HCT116 (cell line): Measurements from ENCODE around the gene ESRP2. TPM values are rescaled to one million over a fixed set of nuclear protein-coding genes. Genes with fewer than 3 reads are reported as not detected.

Experiments
- ATAC-seq: fragments of 200-7000 bp; cut with Tn5 transposase; 2 replicates; pipeline ENCODE4 v1.9.1; 2020; ENCODE audit warnings: mild to moderate bottlenecking, moderate library complexity
- BruUV-seq: library from RNA; stranded (reverse); fragments of 400-500 nt; replicated peaks from 2 replicates; lab custom pipeline; 2021; lab: Mats Ljungman, UMichigan
- CTCF ChIA-PET: fragments of 300-600 bp; sonication (Branson Sonifier 250); formaldehyde crosslinking; loops from one replicate; lab custom pipeline; 2021; ENCODE audit warnings: antibody characterized with exemption; lab: Charles Lee
- POLR2A ChIA-PET: fragments of 300-600, 350-600 bp; sonication (Branson Sonifier 250); formaldehyde crosslinking; loops from one replicate; lab custom pipeline; 2021; ENCODE audit warnings: antibody characterized with exemption; lab: Charles Lee
- RAD21 ChIA-PET, 2 experiments: fragments of 300-600 bp; sonication (Branson Sonifier 250); formaldehyde crosslinking; loops; one replicate each; lab custom pipeline; 2023; ENCODE audit warnings: low total read pairs in 2 of 2; ENCODE audit not compliant: uncharacterized antibody in 2 of 2, unreplicated experiment in 2 of 2, low non-redundant PET in 1 of 2; lab: Charles Lee
- DNase-seq: peaks from one replicate; pipeline ENCODE4 v3.0.0-alpha.2; 2010; ENCODE audit warnings: low read depth, low spot score
- H2AFZ ChIP-seq: fragments of 200-600 bp; shearing (Covaris generic), sonication (generic); 2 replicates; pipeline ENCODE4 v1.6.1; 2017; ENCODE audit warnings: low read depth, mixed run types, mixed read lengths, antibody characterized with exemption, low read length; ENCODE audit not compliant: poor library complexity, severe bottlenecking
- H3K27ac ChIP-seq: 2 replicates; pipeline ENCODE4 v1.5.1; 2012; ENCODE audit warnings: low read depth, low read length
- H3K27me3 ChIP-seq: fragments of 200-600 bp; sonication (generic); 2 replicates; pipeline ENCODE4 v1.6.1; 2016; ENCODE audit warnings: mixed run types, low read length, mixed read lengths; ENCODE audit not compliant: insufficient read depth
- H3K36me3 ChIP-seq, 2 experiments: fragments of 200-500 bp in 1 of 2; fragments of 200-600 bp in 1 of 2; sonication (Bioruptor generic) in 1 of 2; sonication (generic) in 1 of 2; 2 replicates each; pipeline versions ENCODE4 v1.5.1 to v1.6.1; 2014 to 2016; ENCODE audit warnings: low read length in 2 of 2, inconsistent platforms in 1 of 2, mixed read lengths in 1 of 2, mixed run types in 1 of 2; ENCODE audit not compliant: insufficient read depth in 2 of 2, control insufficient read depth in 1 of 2
- H3K4me1 ChIP-seq, 2 experiments: fragments of 200-600 bp in 1 of 2; sonication (generic) in 1 of 2; 2 replicates each; pipeline versions ENCODE4 v1.5.1 to v1.6.1; 2012 to 2017; ENCODE audit warnings: low read length in 2 of 2, inconsistent platforms in 1 of 2, mild to moderate bottlenecking in 1 of 2, mixed read lengths in 1 of 2, mixed run types in 1 of 2, moderate library complexity in 1 of 2; ENCODE audit not compliant: insufficient read depth in 2 of 2, control insufficient read depth in 1 of 2
- H3K4me2 ChIP-seq: fragments of 200-600 bp; sonication (generic); 2 replicates; pipeline ENCODE4 v1.6.1; 2017; ENCODE audit warnings: mixed run types, low read length, mixed read lengths
- H3K4me3 ChIP-seq, 2 experiments: fragments of 200-600 bp in 1 of 2; sonication (generic) in 1 of 2; replicated peaks in 1 of 2; 2 replicates each; pipeline ENCODE4 v1.5.1; 2011 to 2016; ENCODE audit warnings: low read length in 2 of 2, control low read depth in 1 of 2, low read depth in 1 of 2, mild to moderate bottlenecking in 1 of 2, mixed read lengths in 1 of 2, mixed run types in 1 of 2
- H3K79me2 ChIP-seq: fragments of 200-600 bp; sonication (generic); 2 replicates; pipeline ENCODE4 v1.6.1; 2017; ENCODE audit warnings: mild to moderate bottlenecking, mixed run types, low read length, moderate library complexity, mixed read lengths; ENCODE audit not compliant: insufficient read depth
- H3K9ac ChIP-seq: fragments of 200-600 bp; sonication (generic); 2 replicates; pipeline ENCODE4 v1.6.1; 2016; ENCODE audit warnings: low read length, mixed read lengths
- H3K9me2 ChIP-seq: fragments of 200-600 bp; sonication (generic), shearing (Covaris generic); 2 replicates; pipeline ENCODE4 v1.6.1; 2017; ENCODE audit warnings: mixed run types, mild to moderate bottlenecking, moderate library complexity; ENCODE audit not compliant: insufficient read depth
- H3K9me3 ChIP-seq, 2 experiments: fragments of 200-500 bp in 1 of 2; fragments of 200-600 bp in 1 of 2; sonication (Bioruptor generic) in 1 of 2; sonication (generic) in 1 of 2; 2 replicates each; pipeline ENCODE4 v1.6.1; 2014 to 2017; ENCODE audit warnings: low read length in 2 of 2, mixed read lengths in 2 of 2, inconsistent platforms in 1 of 2, low read depth in 1 of 2, mild to moderate bottlenecking in 1 of 2, mixed run types in 1 of 2, moderate library complexity in 1 of 2; ENCODE audit not compliant: control insufficient read depth in 1 of 2, insufficient read depth in 1 of 2
- H4K20me1 ChIP-seq: fragments of 200-600 bp; sonication (generic), shearing (Covaris generic); 2 replicates; pipeline ENCODE4 v1.6.1; 2017; ENCODE audit warnings: mixed run types, mild to moderate bottlenecking, moderate library complexity; ENCODE audit not compliant: insufficient read depth
- CBX3 ChIP-seq: IDR thresholded peaks from 2 replicates; pipeline ENCODE4 v1.6.1; 2012; ENCODE audit warnings: low read depth
- EGR1 ChIP-seq: IDR thresholded peaks from 2 replicates; pipeline ENCODE4 v1.6.1; 2012; ENCODE audit warnings: low read depth
- RAD21 ChIP-seq: IDR thresholded peaks from 2 replicates; pipeline ENCODE4 v1.6.1; 2012; ENCODE audit warnings: low read depth, mild to moderate bottlenecking
- SIN3A ChIP-seq: IDR thresholded peaks from 2 replicates; pipeline ENCODE4 v1.6.1; 2012; ENCODE audit warnings: low read depth
- SP1 ChIP-seq: IDR thresholded peaks from 2 replicates; pipeline ENCODE4 v1.6.1; 2012; ENCODE audit warnings: low read depth
- SRF ChIP-seq: IDR thresholded peaks from 2 replicates; pipeline ENCODE4 v1.6.1; 2012; ENCODE audit warnings: low read depth
- TCF7L2 ChIP-seq: IDR thresholded peaks from 2 replicates; pipeline ENCODE4 v1.7.0; 2011; ENCODE audit warnings: borderline replicate concordance, inconsistent platforms; ENCODE audit not compliant: insufficient read depth, insufficient read length; ENCODE audit errors: extremely low read depth
- ZFX ChIP-seq: fragments of 450-650 bp; IDR thresholded peaks from 2 replicates; pipeline ENCODE4 v1.6.1; 2017
- ZNF274 ChIP-seq: fragments of 200-500 bp; sonication (Bioruptor generic); IDR thresholded peaks from 2 replicates; pipeline ENCODE4 v1.6.1; 2014; ENCODE audit warnings: mild to moderate bottlenecking, low read depth, low read length, inconsistent platforms
- intact Hi-C: fragments of 100-400 bp; cut with micrococcal nuclease; formaldehyde crosslinking; loops from 2 replicates; pipeline ENCODE4 v1.10.0; 2022
- total RNA-seq: library from RNA; stranded (reverse); gene quantifications from one replicate; pipeline ENCODE4 v1.2.1, GENCODE V29; 2021; ENCODE audit not compliant: unreplicated experiment
- TF ChIP-seq, protein P1 (sequence below): IDR thresholded peaks from 2 replicates; pipeline ENCODE4 v1.6.1; 2012
- TF ChIP-seq, protein P2 (sequence below): IDR thresholded peaks from 2 replicates; pipeline ENCODE4 v1.6.1; 2012; ENCODE audit warnings: low read depth
- TF ChIP-seq, protein P3 (sequence below): IDR thresholded peaks from 2 replicates; pipeline ENCODE4 v1.6.1; 2012
- TF ChIP-seq, protein P4 (sequence below): IDR thresholded peaks from 2 replicates; pipeline ENCODE4 v1.6.1; 2011; ENCODE audit warnings: mild to moderate bottlenecking, low read length, moderate library complexity; ENCODE audit not compliant: insufficient replicate concordance; ENCODE audit errors: extremely low read depth

Gene ESRP2
- total RNA-seq, 1 experiment from 2014 or later, result 42.5 TPM

DNA sequence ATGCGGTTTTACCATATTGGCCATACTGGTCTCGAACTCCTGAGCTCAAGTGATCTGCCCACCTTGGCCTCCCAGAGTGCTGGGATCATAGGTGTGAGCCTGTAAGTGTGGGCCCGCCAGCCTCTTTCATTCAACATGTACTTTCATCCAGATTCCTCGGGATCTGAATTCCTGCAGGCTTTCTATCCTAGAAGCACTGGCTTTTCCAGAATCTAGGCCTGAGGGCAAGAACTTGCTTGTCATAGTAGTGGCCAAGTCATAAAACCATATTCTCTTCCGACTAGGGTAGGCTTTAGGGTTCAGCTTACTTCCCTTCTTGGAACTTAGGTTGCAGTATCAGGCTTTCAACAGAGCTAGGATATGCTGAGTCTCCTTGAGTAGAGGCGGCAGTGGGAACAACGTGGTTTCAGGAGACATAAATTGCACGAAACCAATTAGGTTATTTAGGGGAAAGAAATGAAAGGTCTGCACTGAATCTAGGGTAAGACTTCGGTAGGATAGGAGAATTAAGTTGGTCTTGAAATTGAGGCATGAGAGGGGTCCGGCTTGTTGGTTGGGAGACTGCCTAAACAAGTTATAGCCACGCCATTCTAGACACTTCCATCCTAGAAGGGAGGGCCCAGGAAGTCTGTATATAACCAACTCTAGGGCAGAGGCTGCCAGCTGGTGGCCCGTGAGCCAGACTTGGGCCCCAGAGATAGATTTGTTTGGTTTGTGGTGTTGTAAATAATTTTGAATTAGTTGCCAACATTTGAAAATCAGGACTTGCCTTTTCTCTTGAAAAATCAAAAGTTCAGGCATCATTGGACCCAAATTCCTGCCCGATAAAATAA, 44.0 kb upstream of the ESRP2 start:
- Histone ChIP-seq H3K4me2 (no peak overlapping the region), H3K36me3 (peaks cover 0 to 13% of the 10 kb centered on the region in 2 experiments; a peak in 2 of 4 replicates), H3K9me2 (no peaks in the 10 kb centered on the region), H3K79me2 (peaks cover 54% of the 10 kb centered on the region), H3K9me3 (no peaks in the 10 kb centered on the region), H2AFZ (no peak overlapping the region), H3K4me3 (no peak overlapping the region), H3K4me1 (no peaks in the 10 kb centered on the region), H4K20me1 (no peaks in the 10 kb centered on the region), H3K27me3 (no peaks in the 10 kb centered on the region), H3K27ac (no peak overlapping the region), H3K9ac (no peak overlapping the region)
- POLR2A ChIA-PET, result no interaction called here
- DNase-seq (no peak), ATAC-seq (no peak)
- RAD21 ChIA-PET, result no interaction called here
- TF ChIP-seq RAD21, result no peak
- no peak for TF ChIP-seq SP1
- TF ChIP-seq, protein P1, sequence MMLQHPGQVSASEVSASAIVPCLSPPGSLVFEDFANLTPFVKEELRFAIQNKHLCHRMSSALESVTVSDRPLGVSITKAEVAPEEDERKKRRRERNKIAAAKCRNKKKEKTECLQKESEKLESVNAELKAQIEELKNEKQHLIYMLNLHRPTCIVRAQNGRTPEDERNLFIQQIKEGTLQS, result no peak
- TF ChIP-seq ZFX, result no peak
- TF ChIP-seq SIN3A, result no peak
- TF ChIP-seq, protein P2, sequence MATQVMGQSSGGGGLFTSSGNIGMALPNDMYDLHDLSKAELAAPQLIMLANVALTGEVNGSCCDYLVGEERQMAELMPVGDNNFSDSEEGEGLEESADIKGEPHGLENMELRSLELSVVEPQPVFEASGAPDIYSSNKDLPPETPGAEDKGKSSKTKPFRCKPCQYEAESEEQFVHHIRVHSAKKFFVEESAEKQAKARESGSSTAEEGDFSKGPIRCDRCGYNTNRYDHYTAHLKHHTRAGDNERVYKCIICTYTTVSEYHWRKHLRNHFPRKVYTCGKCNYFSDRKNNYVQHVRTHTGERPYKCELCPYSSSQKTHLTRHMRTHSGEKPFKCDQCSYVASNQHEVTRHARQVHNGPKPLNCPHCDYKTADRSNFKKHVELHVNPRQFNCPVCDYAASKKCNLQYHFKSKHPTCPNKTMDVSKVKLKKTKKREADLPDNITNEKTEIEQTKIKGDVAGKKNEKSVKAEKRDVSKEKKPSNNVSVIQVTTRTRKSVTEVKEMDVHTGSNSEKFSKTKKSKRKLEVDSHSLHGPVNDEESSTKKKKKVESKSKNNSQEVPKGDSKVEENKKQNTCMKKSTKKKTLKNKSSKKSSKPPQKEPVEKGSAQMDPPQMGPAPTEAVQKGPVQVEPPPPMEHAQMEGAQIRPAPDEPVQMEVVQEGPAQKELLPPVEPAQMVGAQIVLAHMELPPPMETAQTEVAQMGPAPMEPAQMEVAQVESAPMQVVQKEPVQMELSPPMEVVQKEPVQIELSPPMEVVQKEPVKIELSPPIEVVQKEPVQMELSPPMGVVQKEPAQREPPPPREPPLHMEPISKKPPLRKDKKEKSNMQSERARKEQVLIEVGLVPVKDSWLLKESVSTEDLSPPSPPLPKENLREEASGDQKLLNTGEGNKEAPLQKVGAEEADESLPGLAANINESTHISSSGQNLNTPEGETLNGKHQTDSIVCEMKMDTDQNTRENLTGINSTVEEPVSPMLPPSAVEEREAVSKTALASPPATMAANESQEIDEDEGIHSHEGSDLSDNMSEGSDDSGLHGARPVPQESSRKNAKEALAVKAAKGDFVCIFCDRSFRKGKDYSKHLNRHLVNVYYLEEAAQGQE, result no peak
- TF ChIP-seq, protein P3, sequence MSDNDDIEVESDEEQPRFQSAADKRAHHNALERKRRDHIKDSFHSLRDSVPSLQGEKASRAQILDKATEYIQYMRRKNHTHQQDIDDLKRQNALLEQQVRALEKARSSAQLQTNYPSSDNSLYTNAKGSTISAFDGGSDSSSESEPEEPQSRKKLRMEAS, result no peak
- no peak for TF ChIP-seq CBX3
- no peak for TF ChIP-seq SRF
- no peak for TF ChIP-seq TCF7L2
- no peak for TF ChIP-seq EGR1
- TF ChIP-seq ZNF274, result no peak
- TF ChIP-seq, protein P4, sequence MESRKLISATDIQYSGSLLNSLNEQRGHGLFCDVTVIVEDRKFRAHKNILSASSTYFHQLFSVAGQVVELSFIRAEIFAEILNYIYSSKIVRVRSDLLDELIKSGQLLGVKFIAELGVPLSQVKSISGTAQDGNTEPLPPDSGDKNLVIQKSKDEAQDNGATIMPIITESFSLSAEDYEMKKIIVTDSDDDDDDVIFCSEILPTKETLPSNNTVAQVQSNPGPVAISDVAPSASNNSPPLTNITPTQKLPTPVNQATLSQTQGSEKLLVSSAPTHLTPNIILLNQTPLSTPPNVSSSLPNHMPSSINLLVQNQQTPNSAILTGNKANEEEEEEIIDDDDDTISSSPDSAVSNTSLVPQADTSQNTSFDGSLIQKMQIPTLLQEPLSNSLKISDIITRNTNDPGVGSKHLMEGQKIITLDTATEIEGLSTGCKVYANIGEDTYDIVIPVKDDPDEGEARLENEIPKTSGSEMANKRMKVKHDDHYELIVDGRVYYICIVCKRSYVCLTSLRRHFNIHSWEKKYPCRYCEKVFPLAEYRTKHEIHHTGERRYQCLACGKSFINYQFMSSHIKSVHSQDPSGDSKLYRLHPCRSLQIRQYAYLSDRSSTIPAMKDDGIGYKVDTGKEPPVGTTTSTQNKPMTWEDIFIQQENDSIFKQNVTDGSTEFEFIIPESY, result no peak
- CTCF ChIA-PET, result interaction anchor here (2.3 kb wide), 1 partner anchor 16 kb away, joined by 10 read pairs; the partner anchor contains the start of gene SLC7A6
- BruUV-seq, result no TSS peak
- intact Hi-C loops, result no loop called here
